ENCODE data around the gene CARD19.

GRCh38 chr9:93092251-93092991 lies 3.6 kb upstream of the CARD19 start:
- TF ChIP-seq CTCF (IDR thresholded peaks at IDR 0.05; ENCODE audit: low read length) (no peak), EZH2phosphoT487 (IDR thresholded peaks at IDR 0.05; ENCODE audit: low read length) (no peak), EZH2 (optimal IDR thresholded peaks at IDR 0.05; ENCODE audit: low read depth, low read length) (no peak)

Measured in MM.1S (cell line).